MM.1S (cell line): Measurements from ENCODE around the gene PDGFD.

Source experiments
- DNase-seq: peaks from one replicate; pipeline ENCODE4 v3.0.0-alpha.2; 2015
- H2AFZ ChIP-seq: fragments of 300-600 bp; sonication (generic); 2 replicates; pipeline ENCODE4 v1.6.0; 2016; ENCODE audit warnings: antibody characterized with exemption, low read length
- H3F3A ChIP-seq: fragments of 300-600 bp; sonication (generic); 2 replicates; pipeline ENCODE4 v1.6.1; 2016; ENCODE audit warnings: mild to moderate bottlenecking, antibody characterized with exemption, low read length, moderate library complexity, mixed read lengths; ENCODE audit not compliant: insufficient read depth
- H3K27ac ChIP-seq: fragments of 300-600 bp; sonication (generic); 2 replicates; pipeline ENCODE4 v1.5.1; 2016; ENCODE audit warnings: mild to moderate bottlenecking, low read length
- H3K27me3 ChIP-seq: fragments of 300-600 bp; sonication (generic); replicated peaks from 2 replicates; pipeline ENCODE4 v1.6.0; 2016; ENCODE audit warnings: low read length; ENCODE audit not compliant: insufficient read depth
- H3K36me3 ChIP-seq: fragments of 300-600 bp; sonication (generic); replicated peaks from 2 replicates; pipeline ENCODE4 v1.6.1; 2016; ENCODE audit warnings: mild to moderate bottlenecking, low read length, mixed read lengths; ENCODE audit not compliant: insufficient read depth
- H3K4me1 ChIP-seq: fragments of 300-600 bp; sonication (generic); 2 replicates; pipeline ENCODE4 v1.6.1; 2016; ENCODE audit warnings: low read length, mixed read lengths
- H3K4me2 ChIP-seq: fragments of 300-600 bp; sonication (generic); 2 replicates; pipeline ENCODE4 v1.6.0; 2016; ENCODE audit warnings: low read depth, low read length
- H3K4me3 ChIP-seq: fragments of 300-600 bp; sonication (generic); 2 replicates; pipeline ENCODE4 v1.5.1; 2016; ENCODE audit warnings: low read length, mixed read lengths
- H3K79me2 ChIP-seq: fragments of 300-600 bp; sonication (generic); 2 replicates; pipeline ENCODE4 v1.6.1; 2016; ENCODE audit warnings: mixed run types, low read length, mixed read lengths
- H3K9ac ChIP-seq: fragments of 300-600 bp; sonication (generic); 2 replicates; pipeline ENCODE4 v1.6.1; 2016; ENCODE audit warnings: low read length, mixed read lengths
- H3K9me2 ChIP-seq: fragments of 300-600 bp; sonication (generic); replicated peaks from 2 replicates; pipeline ENCODE4 v1.6.1; 2016; ENCODE audit warnings: mild to moderate bottlenecking, low read length, mixed read lengths; ENCODE audit not compliant: insufficient read depth
- H3K9me3 ChIP-seq: fragments of 300-600 bp; sonication (generic); replicated peaks from 2 replicates; pipeline ENCODE4 v1.6.1; 2016; ENCODE audit warnings: mild to moderate bottlenecking, low read length, mixed read lengths; ENCODE audit not compliant: insufficient read depth
- H4K20me1 ChIP-seq: fragments of 300-600 bp; sonication (generic); 2 replicates; pipeline ENCODE4 v1.6.1; 2016; ENCODE audit warnings: mild to moderate bottlenecking, low read length, moderate library complexity, mixed read lengths; ENCODE audit not compliant: insufficient read depth
- EZH2 ChIP-seq: fragments of 300-600 bp; sonication (generic); optimal IDR thresholded peaks from 2 replicates; pipeline ENCODE3; 2017; ENCODE audit warnings: low read depth, mild to moderate bottlenecking, antibody characterized with exemption, low read length, mixed read lengths
- EZH2phosphoT487 ChIP-seq: fragments of 300-600 bp; sonication (generic); IDR thresholded peaks from 2 replicates; pipeline ENCODE4 v1.6.1; 2018; ENCODE audit warnings: antibody characterized with exemption, low read length
- TF ChIP-seq, protein P1 (sequence below): fragments of 300-600 bp; sonication (generic); IDR thresholded peaks from 2 replicates; pipeline ENCODE4 v1.5.1; 2016; ENCODE audit warnings: antibody characterized with exemption, low read length, mixed read lengths

PDGFD gene

DNA sequence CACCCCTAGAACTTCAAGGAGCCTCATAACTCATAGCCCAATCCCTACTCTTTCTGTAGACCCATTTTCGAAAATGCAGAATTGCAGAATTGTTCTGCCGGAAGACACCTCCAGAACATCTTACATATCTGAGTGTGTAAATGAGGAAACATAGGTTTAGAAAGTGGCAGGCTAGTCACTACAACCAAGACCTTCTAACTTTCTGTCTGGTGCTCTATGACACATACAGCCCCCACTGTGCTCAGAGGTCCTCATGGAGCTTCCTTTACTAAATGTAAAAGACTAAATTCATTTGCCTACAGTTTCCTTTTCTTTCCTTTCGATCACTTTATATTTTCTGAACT is 259.7 kb downstream of the PDGFD start:
- Histone ChIP-seq H3K9me3 (no peaks in the 10 kb centered on the region), H3F3A (peaks cover 24% of the 10 kb centered on the region), H3K4me2 (peak overlapping the region; percentile 60), H3K36me3 (no peaks in the 10 kb centered on the region), H3K4me1 (peaks cover 40% of the 10 kb centered on the region), H3K9ac (no peak overlapping the region), H3K9me2 (no peaks in the 10 kb centered on the region), H3K27me3 (no peaks in the 10 kb centered on the region), H3K4me3 (peak overlapping the region; percentile 9; the same call in 1 of the 2 replicates), H2AFZ (peak overlapping the region; percentile 8; the same call in 1 of the 2 replicates), H3K79me2 (no peaks in the 10 kb centered on the region), H4K20me1 (no peaks in the 10 kb centered on the region), H3K27ac (peak overlapping the region; percentile 54; the same call in 1 of the 2 replicates)
- TF ChIP-seq EZH2phosphoT487 (no peak), EZH2 (no peak)
- TF ChIP-seq, protein P1, sequence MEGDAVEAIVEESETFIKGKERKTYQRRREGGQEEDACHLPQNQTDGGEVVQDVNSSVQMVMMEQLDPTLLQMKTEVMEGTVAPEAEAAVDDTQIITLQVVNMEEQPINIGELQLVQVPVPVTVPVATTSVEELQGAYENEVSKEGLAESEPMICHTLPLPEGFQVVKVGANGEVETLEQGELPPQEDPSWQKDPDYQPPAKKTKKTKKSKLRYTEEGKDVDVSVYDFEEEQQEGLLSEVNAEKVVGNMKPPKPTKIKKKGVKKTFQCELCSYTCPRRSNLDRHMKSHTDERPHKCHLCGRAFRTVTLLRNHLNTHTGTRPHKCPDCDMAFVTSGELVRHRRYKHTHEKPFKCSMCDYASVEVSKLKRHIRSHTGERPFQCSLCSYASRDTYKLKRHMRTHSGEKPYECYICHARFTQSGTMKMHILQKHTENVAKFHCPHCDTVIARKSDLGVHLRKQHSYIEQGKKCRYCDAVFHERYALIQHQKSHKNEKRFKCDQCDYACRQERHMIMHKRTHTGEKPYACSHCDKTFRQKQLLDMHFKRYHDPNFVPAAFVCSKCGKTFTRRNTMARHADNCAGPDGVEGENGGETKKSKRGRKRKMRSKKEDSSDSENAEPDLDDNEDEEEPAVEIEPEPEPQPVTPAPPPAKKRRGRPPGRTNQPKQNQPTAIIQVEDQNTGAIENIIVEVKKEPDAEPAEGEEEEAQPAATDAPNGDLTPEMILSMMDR = no peak
- peak; percentile 21 for DNase-seq

DNA sequence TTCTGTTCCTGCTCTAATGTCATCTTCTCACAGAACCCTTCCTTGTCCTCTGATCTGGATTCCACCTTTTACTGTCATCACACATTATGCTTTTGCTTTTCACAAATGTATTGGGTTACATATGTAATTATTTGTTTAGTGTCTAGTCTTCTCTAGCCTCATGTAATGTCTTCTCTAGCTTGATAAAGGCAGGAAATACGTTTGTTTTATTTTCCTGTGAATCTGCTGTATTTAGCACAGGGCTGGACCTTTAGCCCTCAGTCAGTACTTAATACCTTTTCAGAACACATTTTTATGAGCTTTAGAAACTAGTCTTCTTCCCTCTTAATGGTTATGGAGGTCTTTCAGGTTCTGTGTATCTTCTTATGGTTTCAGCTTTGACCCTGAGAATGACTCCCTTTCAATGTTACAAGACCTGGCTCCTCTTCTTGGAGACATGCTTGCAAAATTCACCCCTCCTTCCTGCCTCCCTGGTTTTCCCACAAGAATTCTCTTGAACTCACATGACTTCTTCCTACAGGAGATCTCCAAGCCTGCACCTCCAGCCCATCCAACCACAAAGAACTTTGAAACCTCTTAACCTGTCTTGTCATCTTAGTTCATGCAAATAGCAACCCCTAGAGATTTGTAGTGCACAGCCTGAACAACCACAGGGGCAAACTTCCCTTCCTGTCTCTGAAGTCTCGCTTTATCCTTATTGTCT is 260.2 kb downstream of the PDGFD start:
- DNase-seq = peak; percentile 47
- no peaks in the 10 kb centered on the region for H3K27me3 ChIP-seq
- peaks cover 29% of the 10 kb centered on the region for H3F3A ChIP-seq
- H3K36me3 ChIP-seq = no peaks in the 10 kb centered on the region
- no peak for TF ChIP-seq EZH2
- TF ChIP-seq EZH2phosphoT487 = no peak
- TF ChIP-seq, protein P1 = no peak
- H3K4me2 ChIP-seq = peak overlapping the region; percentile 60
- peak overlapping the region; percentile 8; the same call in 1 of the 2 replicates for H2AFZ ChIP-seq
- H3K4me3 ChIP-seq = peak overlapping the region; percentile 9; the same call in 1 of the 2 replicates
- peak overlapping the region; percentile 54; the same call in 1 of the 2 replicates for H3K27ac ChIP-seq
- no peaks in the 10 kb centered on the region for H4K20me1 ChIP-seq
- H3K79me2 ChIP-seq = no peaks in the 10 kb centered on the region
- no peak overlapping the region; the same call in 1 of the 2 replicates for H3K9ac ChIP-seq
- no peaks in the 10 kb centered on the region for H3K9me3 ChIP-seq
- peaks cover 43% of the 10 kb centered on the region for H3K4me1 ChIP-seq
- no peaks in the 10 kb centered on the region for H3K9me2 ChIP-seq

DNA sequence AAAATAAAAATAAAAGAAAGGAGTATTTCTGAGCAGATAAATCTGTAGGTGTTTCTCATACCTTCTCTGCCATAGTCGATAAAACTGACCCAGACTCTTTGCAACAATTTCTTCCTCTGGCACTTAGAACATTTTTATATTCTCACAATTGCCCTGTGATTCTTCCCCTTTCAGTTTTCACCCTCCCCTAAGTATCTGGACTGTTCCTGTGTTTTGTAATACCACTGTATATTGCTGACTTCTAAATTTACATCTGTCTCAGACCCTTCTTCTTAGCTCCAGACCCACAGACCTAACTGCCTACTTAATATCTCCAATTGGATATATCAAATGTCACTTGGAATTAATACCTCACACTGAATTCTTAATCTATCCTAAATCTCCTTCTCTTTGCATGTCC is 261.0 kb downstream of the PDGFD start:
- peaks cover 44% of the 10 kb centered on the region for H3K4me1 ChIP-seq

More for the DNA sequence above, 261.0 kb downstream of the PDGFD start:
- Histone ChIP-seq H3K27me3 (no peaks in the 10 kb centered on the region), H3K4me2 (peak overlapping the region; percentile 60), H3K36me3 (no peaks in the 10 kb centered on the region), H3F3A (peaks cover 37% of the 10 kb centered on the region), H3K9me2 (no peaks in the 10 kb centered on the region), H2AFZ (no peak overlapping the region), H3K79me2 (no peaks in the 10 kb centered on the region), H3K9me3 (no peaks in the 10 kb centered on the region), H3K27ac (peak overlapping the region; percentile 54; the same call in 1 of the 2 replicates), H3K4me3 (no peak overlapping the region), H3K9ac (no peak overlapping the region), H4K20me1 (no peaks in the 10 kb centered on the region)
- DNase-seq = no peak
- TF ChIP-seq, protein P1 = no peak
